Occipital lobe (tissue), 2 donors: ENCODE measurements around the gene EGR1. TPM values are rescaled to one million over a fixed set of nuclear protein-coding genes. Genes with fewer than 3 reads are reported as not detected.
"Not testable (repeated sequence)": the region's sequence is repeated elsewhere in the genome, so short reads cannot be mapped to it uniquely, and the experiment has no call there.

Experiments used
- DNase-seq: peaks from one replicate; lab custom pipeline; 2025; lab: John Stamatoyannopoulos, UW
- total RNA-seq: library from RNA; depleted of rRNA; stranded (reverse); fragments of >200 nt; gene quantifications from one replicate; pipeline ENCODE4 v1.2.3, GENCODE V29; 2014

EGR1 gene
- total RNA-seq, 1 donor from 2014 or later = 2.8 TPM

DNA sequence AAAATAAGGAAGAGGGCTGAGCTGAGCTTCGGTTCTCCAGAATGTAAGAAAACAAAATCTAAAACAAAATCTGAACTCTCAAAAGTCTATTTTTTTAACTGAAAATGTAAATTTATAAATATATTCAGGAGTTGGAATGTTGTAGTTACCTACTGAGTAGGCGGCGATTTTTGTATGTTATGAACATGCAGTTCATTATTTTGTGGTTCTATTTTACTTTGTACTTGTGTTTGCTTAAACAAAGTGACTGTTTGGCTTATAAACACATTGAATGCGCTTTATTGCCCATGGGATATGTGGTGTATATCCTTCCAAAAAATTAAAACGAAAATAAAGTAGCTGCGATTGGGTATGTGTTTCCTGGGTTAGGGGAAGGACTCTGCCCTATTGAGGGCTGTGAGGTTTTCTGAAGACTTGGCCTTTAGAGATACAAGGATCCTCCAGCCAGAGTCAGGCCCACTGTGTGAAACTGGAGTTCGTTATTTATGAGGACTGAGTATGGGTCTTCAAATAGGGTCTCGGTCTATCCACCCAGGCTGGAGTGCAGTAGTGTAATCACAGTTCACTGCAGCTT is 3.8 kb downstream of the EGR1 start:
- DNase-seq = no peak

DNA sequence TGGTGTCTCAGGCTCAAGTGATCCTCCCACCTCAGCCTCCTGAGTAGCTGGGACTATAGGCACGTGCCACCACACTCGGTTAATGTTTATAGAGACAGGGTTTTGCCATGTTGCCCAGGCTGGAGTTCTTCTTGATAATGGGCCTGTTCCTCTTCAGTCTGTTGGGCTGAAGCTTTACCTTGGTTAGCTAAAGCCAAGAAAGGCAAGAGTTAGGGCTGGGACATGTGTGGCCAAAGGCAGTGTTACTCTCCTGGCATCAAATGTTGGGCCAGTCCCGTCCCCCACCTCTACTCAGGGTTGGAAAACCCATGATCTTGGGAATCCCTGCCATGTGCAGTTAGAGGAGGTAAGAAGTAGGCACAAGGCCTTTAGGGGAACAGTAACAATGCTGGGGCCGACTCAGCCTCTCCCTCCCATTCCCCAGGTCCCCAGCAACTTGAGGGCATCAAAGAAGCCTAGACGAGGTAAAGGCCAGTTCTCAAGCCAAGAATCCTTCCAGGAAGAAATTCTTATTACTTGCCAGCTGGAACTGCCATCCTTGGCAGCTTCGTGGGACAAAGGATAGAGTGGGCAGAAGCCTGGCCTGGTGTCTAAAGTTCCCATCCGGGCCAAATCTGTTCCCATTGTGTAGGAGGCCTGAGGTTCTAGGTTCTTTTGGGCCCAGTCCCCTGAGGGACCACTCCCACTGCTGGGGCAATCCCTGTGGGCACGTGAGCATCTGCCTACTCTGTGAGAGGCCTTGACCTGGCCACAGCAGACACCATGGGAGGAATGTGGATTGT is 4.5 kb downstream of the EGR1 start:
- no peak for DNase-seq

- no peak for DNase-seq
Observed at GRCh38 chr5:138470322-138471051, 5.2 kb downstream of the EGR1 start.

DNA sequence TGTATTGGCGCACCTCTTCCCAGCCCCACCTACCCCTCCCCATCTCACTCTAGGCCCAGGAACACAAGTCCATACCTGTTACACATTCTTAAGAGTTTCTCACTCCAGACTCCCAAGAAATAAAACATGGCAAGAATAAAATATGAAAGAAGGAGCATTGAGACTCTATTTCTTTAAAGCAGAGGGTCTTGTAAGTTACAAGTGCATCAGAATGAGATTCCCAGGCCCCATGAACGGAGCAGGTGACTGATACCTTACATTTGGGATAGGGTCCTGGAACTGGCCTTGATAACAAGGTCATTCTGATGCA is 5.7 kb downstream of the EGR1 start:
- no peak for DNase-seq

GRCh38 chr5:138472353-138472752 is 7.1 kb downstream of the EGR1 start:
- DNase-seq = no peak

- DNase-seq = not testable (repeated sequence)
Observed at GRCh38 chr5:138473151-138473550, 7.9 kb downstream of the EGR1 start.

- no peak for DNase-seq
Observed at GRCh38 chr5:138476918-138477317, 11.6 kb downstream of the EGR1 start.

DNA sequence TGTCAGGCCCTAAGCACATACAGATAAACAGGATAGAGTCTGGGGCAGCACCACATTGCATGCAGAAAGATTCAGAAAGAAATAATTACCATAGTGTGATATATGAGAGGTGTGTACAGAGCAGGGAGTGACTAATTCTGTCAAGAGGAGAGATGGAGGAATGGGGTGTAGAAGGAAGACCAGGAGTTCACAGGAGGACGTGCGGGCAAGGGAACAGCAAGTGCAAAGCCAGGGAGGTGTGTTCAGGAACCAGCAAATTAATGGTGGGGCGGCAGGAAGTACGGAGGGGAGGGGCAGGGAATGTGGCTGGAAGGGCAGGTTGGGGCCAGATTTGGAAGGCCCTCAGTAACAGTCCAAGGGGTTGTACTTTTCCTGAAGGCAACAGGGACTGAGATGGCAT is 17.4 kb downstream of the EGR1 start:
- DNase-seq = no peak

GRCh38 chr5:138488481-138488945 is 23.2 kb downstream of the EGR1 start:
- no peak for DNase-seq

DNA sequence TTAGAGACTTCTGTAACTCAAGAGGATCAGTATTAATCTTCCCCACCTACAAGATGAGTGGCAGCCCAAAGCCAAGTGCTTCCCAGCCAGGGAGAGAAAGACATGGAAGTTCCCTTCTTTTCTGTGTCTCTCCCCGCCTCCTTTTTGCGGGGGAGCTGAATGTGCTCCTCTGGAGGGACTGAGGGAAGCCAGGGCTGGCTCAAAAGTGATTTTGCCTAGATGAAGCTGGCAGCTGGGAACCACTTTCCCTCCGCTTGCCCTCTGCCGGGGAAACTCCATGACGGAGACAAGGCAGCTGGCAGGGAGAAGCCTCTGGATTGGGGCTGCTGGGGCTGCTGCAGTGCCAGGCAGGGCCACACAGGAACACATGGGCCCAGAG is 24.4 kb downstream of the EGR1 start:
- peak; percentile 68 for DNase-seq

DNA sequence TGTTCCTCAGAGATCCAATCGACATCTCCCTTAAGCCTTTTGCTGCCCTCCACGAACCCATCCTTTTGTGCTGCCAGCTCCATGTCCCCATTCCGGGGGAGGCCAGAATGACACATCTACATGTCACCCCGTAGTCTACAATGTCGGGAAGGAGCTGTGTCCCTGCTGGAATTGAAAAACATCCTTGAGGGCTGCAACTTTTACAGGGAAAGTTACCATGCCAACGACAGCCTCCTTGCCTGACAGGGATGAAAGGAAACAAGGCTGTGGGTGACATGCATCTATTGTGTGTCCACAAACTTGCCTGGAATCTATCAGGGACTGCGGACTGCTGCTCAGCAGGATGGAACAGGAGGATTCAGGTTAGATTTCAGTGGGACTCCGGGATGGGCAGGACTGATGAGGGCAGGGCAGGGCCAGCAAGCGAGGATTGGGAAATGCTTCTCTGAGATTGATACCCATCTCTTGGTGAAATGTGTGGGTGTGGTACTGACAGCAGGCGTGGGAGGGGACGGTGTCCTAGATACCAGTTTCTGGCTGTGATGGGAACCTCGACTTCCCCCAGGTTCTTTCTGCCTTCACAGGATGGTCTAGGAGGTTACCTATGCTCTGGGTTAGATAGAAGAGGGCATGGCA is 25.5 kb downstream of the EGR1 start:
- no peak for DNase-seq

DNA sequence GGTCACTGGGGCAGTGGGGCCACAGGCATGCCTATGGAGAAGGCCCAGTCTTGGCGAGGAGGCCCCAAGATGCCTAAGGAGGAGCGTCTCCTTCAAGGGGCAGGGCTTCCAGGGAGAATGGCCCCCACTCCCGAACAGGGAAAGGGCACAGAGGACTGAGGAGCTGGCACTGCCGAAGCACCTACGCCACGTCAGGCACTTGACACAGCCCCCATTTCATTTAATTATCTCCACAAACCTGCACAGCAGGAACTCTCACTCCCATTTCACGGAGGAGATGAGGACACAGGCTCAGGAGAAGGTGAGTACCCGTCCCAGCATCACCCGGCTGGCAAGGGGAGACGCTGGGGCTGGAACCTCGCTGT is 26.0 kb downstream of the EGR1 start:
- DNase-seq = no peak

GRCh38 chr5:138491669-138492559 is 26.6 kb downstream of the EGR1 start:
- peak; percentile 92 for DNase-seq

GRCh38 chr5:138492560-138493045 is 27.3 kb downstream of the EGR1 start:
- DNase-seq = no peak

- DNase-seq = no peak
Observed at GRCh38 chr5:138495351-138495750, 30.1 kb downstream of the EGR1 start.

- no peak for DNase-seq
Observed at GRCh38 chr5:138498376-138498775, 33.1 kb downstream of the EGR1 start.

DNA sequence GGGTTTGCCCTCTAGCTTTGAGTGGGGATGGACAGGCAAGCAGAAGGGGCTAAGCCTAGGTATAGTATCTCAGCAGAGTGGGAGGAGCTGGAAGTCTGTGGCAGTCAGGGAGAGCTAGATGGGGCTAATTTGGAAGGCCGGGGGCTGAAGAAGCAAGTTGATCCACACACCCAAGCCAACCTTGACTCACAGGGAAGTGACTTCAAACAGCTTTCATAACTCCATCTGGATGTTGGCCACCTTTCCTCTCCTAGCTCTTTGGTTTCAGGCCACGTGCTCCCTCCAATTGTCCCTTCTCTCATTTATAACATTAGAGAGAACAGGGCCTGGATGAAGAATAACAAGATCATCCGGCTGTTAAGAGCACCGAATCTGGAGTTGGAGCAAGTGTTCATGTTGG is 36.8 kb downstream of the EGR1 start:
- DNase-seq = no peak

DNA sequence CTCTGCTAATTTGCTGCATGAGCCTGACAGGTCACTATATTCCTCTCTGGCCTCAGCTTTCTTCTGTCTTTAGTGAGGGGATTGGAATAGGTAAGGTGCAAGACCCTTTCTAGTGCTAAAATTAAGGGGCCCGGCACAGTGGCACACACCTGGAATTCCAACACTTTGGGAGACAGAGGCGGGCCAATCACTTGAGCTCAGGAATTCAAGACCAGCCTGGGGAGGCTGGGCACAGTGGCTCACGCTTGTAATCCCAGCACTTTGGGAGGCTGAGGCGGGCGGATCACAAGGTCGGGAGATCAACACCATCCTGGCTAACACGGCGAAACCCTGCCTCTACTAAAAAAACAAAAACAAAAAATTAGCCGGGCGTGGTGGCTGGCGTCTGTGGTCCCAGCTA is 37.2 kb downstream of the EGR1 start:
- DNase-seq = no peak

GRCh38 chr5:138503487-138504270 is 38.4 kb downstream of the EGR1 start:
- peak; percentile 64 for DNase-seq

- no peak for DNase-seq
Observed at GRCh38 chr5:138504799-138505198, 39.5 kb downstream of the EGR1 start.
